IPS-NIHi7 (cell line): ENCODE results near the gene GPR108.

Experiments used
- DNase-seq: peaks from one replicate; pipeline ENCODE4 v3.0.0; 2012; ENCODE audit warnings: mixed read lengths; ENCODE audit errors: extremely low spot score

GPR108 gene

GRCh38 chr19:6737873-6738786, 750 bp upstream of the GPR108 start:
- no peak for DNase-seq

- no peak for DNase-seq
These were observed 480 bp downstream of the GPR108 start for GRCh38 chr19:6736917-6737283.

- peak; percentile 63 for DNase-seq
These were observed 1.0 kb downstream of the GPR108 start for GRCh38 chr19:6736169-6736916.

- no peak for DNase-seq
These were observed 2.0 kb downstream of the GPR108 start for GRCh38 chr19:6735181-6735911.

GRCh38 chr19:6734096-6734696, 3.2 kb downstream of the GPR108 start:
- no peak for DNase-seq

DNA sequence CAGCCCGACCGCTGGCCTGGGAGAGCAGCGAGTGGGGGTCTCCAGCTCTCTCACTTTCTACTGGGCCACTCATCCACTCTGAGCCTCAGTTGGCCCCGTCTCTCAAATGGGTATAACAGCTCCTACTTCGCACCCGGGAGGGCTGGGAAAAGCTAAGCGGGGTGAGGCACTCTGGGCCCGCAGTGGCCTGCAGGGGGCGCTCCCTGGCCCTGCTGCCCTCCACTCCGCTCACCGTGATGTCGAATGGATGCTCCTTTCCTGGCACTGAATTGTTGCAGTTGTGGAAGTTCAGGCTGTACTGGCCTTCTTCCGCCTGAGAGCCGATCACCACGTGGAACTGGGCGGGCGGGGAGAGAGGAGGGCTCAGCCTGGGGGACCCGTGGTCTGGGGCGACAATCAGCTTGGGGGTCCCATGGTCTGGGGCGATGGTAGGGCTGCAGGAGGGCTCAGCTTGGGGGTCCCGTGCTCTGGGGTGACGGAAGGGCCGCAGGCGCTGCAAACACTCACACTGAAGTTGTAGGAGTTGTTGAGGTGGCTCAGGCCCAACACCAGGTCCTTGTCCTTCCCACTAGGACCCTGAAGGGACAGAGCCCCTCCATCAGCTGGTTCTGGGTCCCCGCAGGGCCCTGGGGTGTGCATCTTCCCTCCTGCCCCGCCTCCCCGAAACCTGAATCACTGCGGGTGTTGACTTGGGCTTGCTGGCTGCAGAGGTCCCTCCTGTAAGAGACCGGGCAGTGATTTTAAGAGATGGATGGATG, 3.9 kb downstream of the GPR108 start:
- DNase-seq, result no peak

- DNase-seq, result no peak
These were observed 4.5 kb downstream of the GPR108 start for GRCh38 chr19:6732803-6733337.

DNA sequence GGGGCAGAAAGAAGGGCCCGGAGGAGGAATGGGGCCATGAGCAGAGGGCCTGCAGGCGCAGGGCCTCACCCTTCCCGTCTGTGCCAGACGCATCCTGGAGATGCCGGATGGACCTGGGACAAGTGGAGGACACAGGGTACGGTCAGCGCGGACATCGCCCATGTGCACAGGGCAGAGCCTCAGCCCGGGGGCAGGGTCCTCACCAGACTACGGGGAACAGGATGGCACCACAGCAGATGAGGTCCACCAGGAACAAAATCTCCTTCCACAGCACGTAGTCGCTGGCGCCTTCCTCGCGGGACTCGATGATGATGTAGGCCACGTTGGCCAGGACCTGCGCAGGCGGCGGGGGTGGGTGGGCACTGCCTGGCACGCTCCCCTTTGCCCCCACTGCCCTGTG, 5.6 kb downstream of the GPR108 start:
- DNase-seq, result no peak

GRCh38 chr19:6730941-6731670, 6.3 kb downstream of the GPR108 start:
- no peak for DNase-seq

DNA sequence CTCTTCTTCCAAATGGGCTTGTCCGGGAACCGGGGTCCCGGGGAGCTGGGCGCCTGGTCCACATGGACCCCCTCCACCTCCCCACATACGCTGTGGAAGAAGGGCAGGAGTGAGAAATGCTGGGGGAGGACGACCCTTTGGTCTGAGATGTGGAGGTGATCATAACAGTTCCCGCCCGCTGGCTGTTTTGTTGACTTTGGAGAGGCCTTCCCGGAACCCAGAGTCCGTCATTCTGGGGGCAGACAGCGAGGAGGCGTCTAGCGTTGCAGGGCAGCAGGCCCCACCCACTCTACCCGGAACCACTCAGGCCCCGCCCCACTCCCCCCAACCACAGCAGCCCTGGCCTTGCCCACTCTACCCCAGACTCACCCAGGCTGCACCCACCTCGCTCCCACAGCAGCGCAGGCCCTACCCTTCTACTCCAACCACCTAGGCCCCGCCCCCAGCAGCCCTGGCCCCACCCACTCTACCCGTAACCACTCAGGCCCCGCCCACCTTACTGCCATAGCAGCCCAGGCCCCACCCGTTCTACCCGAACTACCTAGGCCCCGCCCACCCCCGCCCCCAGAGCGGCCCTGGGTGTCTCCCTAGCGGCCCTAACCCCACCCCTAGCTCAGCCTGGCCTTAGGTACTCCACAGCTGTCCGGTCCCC, 7.1 kb downstream of the GPR108 start:
- DNase-seq, result peak; percentile 89

DNA sequence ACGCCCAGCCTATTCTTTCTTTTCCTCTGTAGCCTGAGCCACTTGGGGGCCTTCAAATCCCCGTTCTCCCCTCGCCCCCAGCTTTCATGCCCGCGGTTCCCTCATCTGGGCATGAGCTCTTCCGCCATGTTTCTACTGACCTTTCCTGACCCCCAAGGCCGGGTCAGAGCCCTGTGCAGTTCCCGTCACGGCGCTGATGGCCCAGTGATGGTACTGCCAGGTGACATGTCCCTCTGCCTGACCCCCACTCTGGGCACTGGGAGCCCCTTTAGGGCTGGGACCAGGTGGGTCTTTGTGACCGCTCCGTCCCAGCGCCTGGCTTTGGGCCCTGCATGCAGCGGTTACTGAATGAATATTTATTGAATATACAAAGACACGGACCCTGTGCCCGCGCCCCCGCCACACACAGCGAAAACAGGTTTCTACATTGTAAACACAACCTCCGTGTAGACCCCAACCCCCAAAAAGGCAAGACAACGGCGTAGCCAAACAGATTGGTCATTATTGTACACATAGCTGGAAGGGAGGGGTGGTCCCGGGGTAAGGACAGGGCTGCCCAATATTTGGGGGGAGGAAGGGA, 7.7 kb downstream of the GPR108 start:
- DNase-seq, result no peak

- DNase-seq, result no peak
These were observed 9.0 kb downstream of the GPR108 start for GRCh38 chr19:6728346-6728745.

- DNase-seq, result no peak
These were observed 11.7 kb downstream of the GPR108 start for GRCh38 chr19:6725513-6726231.

DNA sequence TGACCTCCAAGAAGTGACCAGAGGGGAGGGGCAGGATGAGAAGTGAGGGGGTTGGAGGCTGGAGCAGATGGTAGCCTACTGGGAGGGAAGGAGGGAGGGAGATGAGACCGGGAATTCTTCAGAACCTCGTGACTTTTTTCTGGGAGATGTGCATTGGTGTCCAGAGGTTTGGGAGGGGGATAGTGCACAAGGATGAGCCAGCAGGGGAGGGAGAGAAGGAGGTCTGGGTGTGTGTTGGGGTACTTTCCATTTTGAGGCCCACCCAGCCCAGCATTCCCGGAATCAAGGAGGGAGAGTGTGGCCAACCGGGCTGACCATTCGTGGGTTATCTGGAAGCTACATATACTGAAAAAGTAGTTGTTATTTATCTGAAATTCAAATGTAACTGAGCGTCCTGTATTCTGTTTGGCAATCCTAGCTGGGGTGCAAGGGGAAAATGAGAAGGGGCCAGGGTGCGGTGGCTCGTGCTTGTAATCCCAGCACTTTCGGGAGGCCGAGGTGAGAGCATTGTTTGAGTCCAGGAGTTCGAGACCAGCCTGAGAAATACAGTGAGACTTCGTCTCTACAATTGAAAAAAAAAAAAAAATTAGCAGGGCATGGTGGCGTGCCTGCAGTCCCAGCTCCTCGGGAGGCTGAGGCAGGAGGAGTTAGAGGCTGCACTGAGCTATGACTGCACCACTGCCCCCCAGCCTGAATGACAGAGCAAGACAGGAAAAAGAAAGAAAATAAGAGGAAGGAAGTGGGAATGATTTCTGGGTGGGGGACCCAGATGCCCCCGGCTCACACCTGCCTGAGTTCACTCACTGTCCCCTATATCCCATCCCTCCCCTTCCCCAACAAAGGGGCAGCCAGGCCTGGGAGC, 12.5 kb downstream of the GPR108 start:
- no peak for DNase-seq

- DNase-seq, result no peak
These were observed 13.6 kb downstream of the GPR108 start for GRCh38 chr19:6723738-6724137.

GRCh38 chr19:6723108-6723618, 14.2 kb downstream of the GPR108 start:
- DNase-seq, result no peak

GRCh38 chr19:6721773-6722172, 15.6 kb downstream of the GPR108 start:
- DNase-seq, result no peak

DNA sequence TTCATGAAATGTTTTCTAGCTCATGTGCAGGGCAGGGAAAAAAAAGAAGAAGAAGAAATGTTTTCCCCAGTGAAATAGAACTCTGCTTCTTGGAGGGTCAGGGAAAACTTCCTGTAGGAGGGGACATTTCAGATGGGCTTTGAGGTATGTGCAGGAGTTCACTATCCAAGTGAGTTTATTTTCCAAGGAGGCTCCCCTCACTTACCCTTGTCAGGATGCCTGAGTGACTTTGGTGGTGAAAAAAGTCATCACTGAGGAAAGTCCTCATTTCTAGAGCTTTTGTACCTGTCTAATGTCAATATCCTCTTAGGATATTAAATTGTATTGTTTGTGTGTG, 16.3 kb downstream of the GPR108 start:
- no peak for DNase-seq
